Measurements from ENCODE around the gene TMEM80. TPM values are rescaled to one million over a fixed set of nuclear protein-coding genes. Genes with fewer than 3 reads are reported as not detected.

TMEM80 gene
- total and polyA plus RNA-seq, 4 donors, result 10.0 to 38.9 (median 22.9) TPM

- peaks cover 28% of the 10 kb centered on the region for H3K4me1 ChIP-seq (ENCODE audit: control insufficient read depth, insufficient read depth, low read length)
- H3K27ac ChIP-seq (ENCODE audit: low read depth, low read length), result no peak overlapping the region
- H3K27me3 ChIP-seq (ENCODE audit: control insufficient read depth, insufficient read depth, low read length), result no peaks in the 10 kb centered on the region
- H3K4me3 ChIP-seq (ENCODE audit: low read depth, low read length), result no peak overlapping the region
- DNase-seq (ENCODE audit: low read depth in 4 of 6, low spot score in 6 of 6), result no peak
- H3K36me3 ChIP-seq (ENCODE audit: control insufficient read depth, insufficient read depth, low read length), result peaks cover 8% of the 10 kb centered on the region
- 90% methylated on average over 2 of the region's 2 CpGs for WGBS (ENCODE audit: insufficient coverage)
- H3K9me3 ChIP-seq (ENCODE audit: control insufficient read depth, insufficient read depth, low read length), result no peaks in the 10 kb centered on the region
Measured at GRCh38 chr11:749731-750130, 54.1 kb downstream of the TMEM80 start.

Other genes starting within 250 kb of the TMEM80 start
- 10 to 100 TPM; 17.9 to 30.7 TPM for gene PTDSS2, start 245.5 kb upstream of the TMEM80 start, total RNA-seq
- gene PTDSS2, start 245.5 kb upstream of the TMEM80 start, polyA plus RNA-seq (ENCODE audit: insufficient read length in 2 of 2), result 10 to 100 TPM; 49.6 to 62.7 TPM
- gene RNH1, start 188.6 kb upstream of the TMEM80 start, total RNA-seq, result 100 to 1,000 TPM in 1 of 2 donors, 10 to 100 TPM in 1; 62.8 to 119 TPM
- 100 to 1,000 TPM in 1 of 2 donors, 10 to 100 TPM in 1; 77.4 to 112 TPM for gene RNH1, start 188.6 kb upstream of the TMEM80 start, polyA plus RNA-seq (ENCODE audit: insufficient read length in 2 of 2)
- gene HRAS, start 160.2 kb upstream of the TMEM80 start, total RNA-seq, result 10 to 100 TPM; 31.7 to 66.3 TPM
- 100 to 1,000 TPM; 132 to 147 TPM for gene HRAS, start 160.2 kb upstream of the TMEM80 start, polyA plus RNA-seq (ENCODE audit: insufficient read length in 2 of 2)
- gene LRRC56, start 158.3 kb upstream of the TMEM80 start, total RNA-seq, result 1 to 10 TPM; 1.8 to 2.9 TPM
- 1 to 10 TPM; 6.4 to 8.0 TPM for gene LRRC56, start 158.3 kb upstream of the TMEM80 start, polyA plus RNA-seq (ENCODE audit: insufficient read length in 2 of 2)
- gene LMNTD2, start 135.1 kb upstream of the TMEM80 start, total RNA-seq, result 1 to 10 TPM in 1 of 2 donors, under 1 TPM in 1; 0.79 to 1.4 TPM
- 1 to 10 TPM; 5.2 to 7.6 TPM for gene LMNTD2, start 135.1 kb upstream of the TMEM80 start, polyA plus RNA-seq (ENCODE audit: insufficient read length in 2 of 2)
- 10 to 100 TPM in 1 of 2 donors, 1 to 10 TPM in 1; 9.2 to 18.3 TPM for gene RASSF7, start 134.8 kb upstream of the TMEM80 start, total RNA-seq
- 10 to 100 TPM; 25.9 to 36.8 TPM for gene RASSF7, start 134.8 kb upstream of the TMEM80 start, polyA plus RNA-seq (ENCODE audit: insufficient read length in 2 of 2)
- gene PHRF1, start 119.3 kb upstream of the TMEM80 start, total RNA-seq, result 10 to 100 TPM; 14.7 to 20.9 TPM
- gene PHRF1, start 119.3 kb upstream of the TMEM80 start, polyA plus RNA-seq (ENCODE audit: insufficient read length in 2 of 2), result 10 to 100 TPM; 25.8 to 28.4 TPM
- gene IRF7, start 79.9 kb upstream of the TMEM80 start, total RNA-seq, result 10 to 100 TPM in 1 of 2 donors, 1 to 10 TPM in 1; 3.9 to 16.8 TPM
- 10 to 100 TPM; 10.4 to 17.1 TPM for gene IRF7, start 79.9 kb upstream of the TMEM80 start, polyA plus RNA-seq (ENCODE audit: insufficient read length in 2 of 2)
- 1 to 10 TPM in 1 of 2 donors, not detected in 1; 2.5 TPM for gene CDHR5, start 70.9 kb upstream of the TMEM80 start, total RNA-seq
- gene CDHR5, start 70.9 kb upstream of the TMEM80 start, polyA plus RNA-seq (ENCODE audit: insufficient read length in 2 of 2), result 1 to 10 TPM in 1 of 2 donors, under 1 TPM in 1; 0.71 to 1.5 TPM
- under 1 TPM in 1 of 2 donors, not detected in 1; 0.88 TPM for gene SCT, start 68.6 kb upstream of the TMEM80 start, total RNA-seq
- 1 to 10 TPM in 1 of 2 donors, not detected in 1; 1.4 TPM for gene SCT, start 68.6 kb upstream of the TMEM80 start, polyA plus RNA-seq (ENCODE audit: insufficient read length in 2 of 2)
- under 1 TPM in 1 of 2 donors, not detected in 1; 0.72 TPM for gene DRD4, start 58.5 kb upstream of the TMEM80 start, total RNA-seq
- 1 to 10 TPM; 5.4 to 5.6 TPM for gene DRD4, start 58.5 kb upstream of the TMEM80 start, polyA plus RNA-seq (ENCODE audit: insufficient read length in 2 of 2)
- gene DEAF1, start 594 bp upstream of the TMEM80 start, total RNA-seq, result 10 to 100 TPM; 45.3 to 77.8 TPM
- 100 to 1,000 TPM; 230 to 242 TPM for gene DEAF1, start 594 bp upstream of the TMEM80 start, polyA plus RNA-seq (ENCODE audit: insufficient read length in 2 of 2)
- 1 to 10 TPM; 4.5 to 8.6 TPM for gene EPS8L2, start 10.4 kb downstream of the TMEM80 start, total RNA-seq
- gene EPS8L2, start 10.4 kb downstream of the TMEM80 start, polyA plus RNA-seq (ENCODE audit: insufficient read length in 2 of 2), result 10 to 100 TPM; 11.3 to 15.1 TPM
- gene TALDO1, start 51.6 kb downstream of the TMEM80 start, total RNA-seq, result 100 to 1,000 TPM; 104 to 124 TPM
- 100 to 1,000 TPM; 158 to 160 TPM for gene TALDO1, start 51.6 kb downstream of the TMEM80 start, polyA plus RNA-seq (ENCODE audit: insufficient read length in 2 of 2)
- 10 to 100 TPM; 22.8 to 44.4 TPM for gene GATD1, start 81.7 kb downstream of the TMEM80 start, total RNA-seq
- gene GATD1, start 81.7 kb downstream of the TMEM80 start, polyA plus RNA-seq (ENCODE audit: insufficient read length in 2 of 2), result 100 to 1,000 TPM in 1 of 2 donors, 10 to 100 TPM in 1; 97.4 to 133 TPM
- 10 to 100 TPM; 13.0 to 23.4 TPM for gene CEND1, start 94.3 kb downstream of the TMEM80 start, total RNA-seq
- 100 to 1,000 TPM; 162 to 176 TPM for gene CEND1, start 94.3 kb downstream of the TMEM80 start, polyA plus RNA-seq (ENCODE audit: insufficient read length in 2 of 2)
- gene SLC25A22, start 102.5 kb downstream of the TMEM80 start, total RNA-seq, result 10 to 100 TPM; 17.5 to 17.6 TPM
- gene SLC25A22, start 102.5 kb downstream of the TMEM80 start, polyA plus RNA-seq (ENCODE audit: insufficient read length in 2 of 2), result 10 to 100 TPM; 55.0 to 69.2 TPM
- gene PIDD1, start 109.4 kb downstream of the TMEM80 start, total RNA-seq, result 1 to 10 TPM; 5.4 to 8.9 TPM
- 10 to 100 TPM; 21.2 to 28.9 TPM for gene PIDD1, start 109.4 kb downstream of the TMEM80 start, polyA plus RNA-seq (ENCODE audit: insufficient read length in 2 of 2)
- gene RPLP2, start 114.2 kb downstream of the TMEM80 start, total RNA-seq, result 1,000 to 10,000 TPM in 1 of 2 donors, 100 to 1,000 TPM in 1; 139 to 1,150 TPM
- 100 to 1,000 TPM; 862 to 919 TPM for gene RPLP2, start 114.2 kb downstream of the TMEM80 start, polyA plus RNA-seq (ENCODE audit: insufficient read length in 2 of 2)
- gene PNPLA2, start 123.1 kb downstream of the TMEM80 start, total RNA-seq, result 10 to 100 TPM in 1 of 2 donors, 1 to 10 TPM in 1; 9.1 to 18.2 TPM
- gene PNPLA2, start 123.1 kb downstream of the TMEM80 start, polyA plus RNA-seq (ENCODE audit: insufficient read length in 2 of 2), result 10 to 100 TPM; 38.8 to 49.9 TPM
- gene CRACR2B, start 132.1 kb downstream of the TMEM80 start, total RNA-seq, result 1 to 10 TPM; 2.4 to 9.4 TPM
- gene CRACR2B, start 132.1 kb downstream of the TMEM80 start, polyA plus RNA-seq (ENCODE audit: insufficient read length in 2 of 2), result 10 to 100 TPM in 1 of 2 donors, 1 to 10 TPM in 1; 7.4 to 12.1 TPM
- gene CD151, start 137.1 kb downstream of the TMEM80 start, total RNA-seq, result 100 to 1,000 TPM in 1 of 2 donors, 10 to 100 TPM in 1; 71.8 to 185 TPM
- gene CD151, start 137.1 kb downstream of the TMEM80 start, polyA plus RNA-seq (ENCODE audit: insufficient read length in 2 of 2), result 100 to 1,000 TPM in 1 of 2 donors, 10 to 100 TPM in 1; 95.4 to 134 TPM
- gene POLR2L, start 146.7 kb downstream of the TMEM80 start, total RNA-seq, result 100 to 1,000 TPM in 1 of 2 donors, 10 to 100 TPM in 1; 34.7 to 160 TPM
- gene POLR2L, start 146.7 kb downstream of the TMEM80 start, polyA plus RNA-seq (ENCODE audit: insufficient read length in 2 of 2), result 100 to 1,000 TPM; 118 to 130 TPM
- 100 to 1,000 TPM in 1 of 2 donors, 10 to 100 TPM in 1; 27.2 to 151 TPM for gene TSPAN4, start 147.0 kb downstream of the TMEM80 start, total RNA-seq
- 10 to 100 TPM; 57.4 to 99.8 TPM for gene TSPAN4, start 147.0 kb downstream of the TMEM80 start, polyA plus RNA-seq (ENCODE audit: insufficient read length in 2 of 2)
- gene CHID1, start 215.0 kb downstream of the TMEM80 start, total RNA-seq, result 10 to 100 TPM; 36.1 to 63.0 TPM
- gene CHID1, start 215.0 kb downstream of the TMEM80 start, polyA plus RNA-seq (ENCODE audit: insufficient read length in 2 of 2), result 100 to 1,000 TPM in 1 of 2 donors, 10 to 100 TPM in 1; 98.8 to 105 TPM
- 10 to 100 TPM; 46.4 to 55.3 TPM for gene AP2A2, start 230.1 kb downstream of the TMEM80 start, total RNA-seq
- 100 to 1,000 TPM; 109 to 132 TPM for gene AP2A2, start 230.1 kb downstream of the TMEM80 start, polyA plus RNA-seq (ENCODE audit: insufficient read length in 2 of 2)